Neural progenitor cell (in vitro differentiated cells): ENCODE measurements around the gene TRPC6. TPM values are rescaled to one million over a fixed set of nuclear protein-coding genes. Genes with fewer than 3 reads are reported as not detected.

Experiments used
- DNase-seq: peaks from one replicate; pipeline ENCODE4 v3.0.0-alpha.2; 2016; ENCODE audit warnings: low spot score
- H2AFZ ChIP-seq: fragments of 200-600 bp; sonication (generic); replicated peaks from 2 replicates; pipeline ENCODE4 v1.6.1; 2016; ENCODE audit warnings: antibody characterized with exemption
- H3F3A ChIP-seq: fragments of 200-600 bp; sonication (generic); 2 replicates; pipeline ENCODE4 v1.6.1; 2016; ENCODE audit warnings: antibody characterized with exemption, low read depth
- H3K27ac ChIP-seq: fragments of 200-600 bp; sonication (generic); 2 replicates; pipeline ENCODE4 v1.5.1; 2016; ENCODE audit warnings: mild to moderate bottlenecking
- H3K27me3 ChIP-seq: fragments of 200-600 bp; sonication (generic); 2 replicates; pipeline ENCODE4 v1.6.1; 2016; ENCODE audit warnings: mild to moderate bottlenecking, moderate library complexity
- H3K36me3 ChIP-seq: fragments of 200-600 bp; sonication (generic); 2 replicates; pipeline ENCODE4 v1.5.1; 2016
- H3K4me1 ChIP-seq: fragments of 200-600 bp; sonication (generic); 2 replicates; pipeline ENCODE4 v1.6.1; 2016; ENCODE audit warnings: mixed run types
- H3K4me2 ChIP-seq: fragments of 200-600 bp; sonication (generic); 2 replicates; pipeline ENCODE4 v1.6.1; 2016
- H3K4me3 ChIP-seq: fragments of 200-600 bp; sonication (generic); 2 replicates; pipeline ENCODE4 v1.5.1; 2016
- H3K79me2 ChIP-seq: fragments of 200-600 bp; sonication (generic); 2 replicates; pipeline ENCODE4 v1.6.1; 2016; ENCODE audit warnings: low read depth
- H3K9ac ChIP-seq: fragments of 200-600 bp; sonication (generic); 2 replicates; pipeline ENCODE4 v1.6.1; 2016
- H3K9me3 ChIP-seq: fragments of 200-600 bp; sonication (generic); 2 replicates; pipeline ENCODE4 v1.5.1; 2016; ENCODE audit warnings: low read depth
- H4K20me1 ChIP-seq: fragments of 200-600 bp; sonication (generic); 2 replicates; pipeline ENCODE4 v1.6.1; 2016; ENCODE audit warnings: low read depth
- H3K27ac Mint-ChIP-seq: 3 replicates; pipeline ENCODE4 v1.8.0; 2021; ENCODE audit warnings: mixed read lengths
- H3K27me3 Mint-ChIP-seq: 2 replicates; pipeline ENCODE4 v1.8.0; 2022; ENCODE audit warnings: low read depth, mild to moderate bottlenecking, inconsistent platforms, moderate library complexity, mixed read lengths; ENCODE audit not compliant: insufficient read depth
- H3K36me3 Mint-ChIP-seq: 3 replicates; pipeline ENCODE4 v1.8.0; 2021; ENCODE audit warnings: mixed read lengths
- H3K4me1 Mint-ChIP-seq: 3 replicates; pipeline ENCODE4 v1.8.0; 2021; ENCODE audit warnings: mixed read lengths
- H3K4me3 Mint-ChIP-seq: 3 replicates; pipeline ENCODE4 v1.8.0; 2021; ENCODE audit warnings: mild to moderate bottlenecking, moderate library complexity, mixed read lengths
- H3K9me3 Mint-ChIP-seq: 3 replicates; pipeline ENCODE4 v1.8.0; 2020; ENCODE audit warnings: mixed read lengths
- CTCF ChIP-seq: fragments of 200-600 bp; sonication (generic); IDR thresholded peaks from 2 replicates; pipeline ENCODE4 v1.5.1; 2017; ENCODE audit warnings: antibody characterized with exemption, mild to moderate bottlenecking
- EZH2 ChIP-seq: fragments of 200-600 bp; sonication (generic); IDR thresholded peaks from 2 replicates; pipeline ENCODE4 v1.6.1; 2017; ENCODE audit warnings: antibody characterized with exemption, mild to moderate bottlenecking, moderate library complexity
- EZH2phosphoT487 ChIP-seq: fragments of 200-600 bp; sonication (generic); IDR thresholded peaks from 2 replicates; pipeline ENCODE4 v1.6.1; 2017; ENCODE audit warnings: antibody characterized with exemption
- total RNA-seq: library from RNA; depleted of rRNA; stranded (reverse); fragments of >200 nt; gene quantifications from 2 replicates; pipeline ENCODE4 v1.2.3, GENCODE V29; 2015; ENCODE audit warnings: low replicate concordance

Gene TRPC6
- 0.09 and 0.17 TPM in 2 replicates for total RNA-seq

- peaks cover 53% of the 10 kb centered on the region for H3K27me3 ChIP-seq
- H3K36me3 ChIP-seq: no peaks in the 10 kb centered on the region
- peaks cover 10% of the 10 kb centered on the region for H3K4me1 ChIP-seq
- TF ChIP-seq CTCF (no peak), EZH2phosphoT487 (no peak), EZH2 (no peak)
- H3K4me3 Mint-ChIP-seq: peak within 1 kb of the TSS; percentile 87
- H3K36me3 Mint-ChIP-seq: peaks cover 2% of the 10 kb centered on the region
- peak within 1 kb of the TSS; percentile 67 for H3K4me3 ChIP-seq
- peaks cover 14% of the 10 kb centered on the region for H3F3A ChIP-seq
- no peaks in the 10 kb centered on the region for H3K9me3 ChIP-seq
- H4K20me1 ChIP-seq: no peaks in the 10 kb centered on the region
- peaks cover 9% of the 10 kb centered on the region for H3K9me3 Mint-ChIP-seq
- H3K27ac Mint-ChIP-seq: no peak within 1 kb of the TSS
- peak; percentile 73 for DNase-seq
- H3K79me2 ChIP-seq: no peaks in the 10 kb centered on the region
- no peak within 1 kb of the TSS for H3K27ac ChIP-seq
- no peak within 1 kb of the TSS for H3K9ac ChIP-seq
- H3K4me2 ChIP-seq: peak within 1 kb of the TSS; percentile 94
- peaks cover 13% of the 10 kb centered on the region for H3K4me1 Mint-ChIP-seq
- H2AFZ ChIP-seq: peak within 1 kb of the TSS; percentile 96
- peaks cover 30% of the 10 kb centered on the region for H3K27me3 Mint-ChIP-seq
Observed at GRCh38 chr11:101583251-101584128, at the start of gene TRPC6. TRPC6 (minus strand) TSS chr11:101584007; CDS start chr11:101583503, 504 bp downstream.

GRCh38 chr11:101620026-101620425 lies 36.2 kb upstream of the TRPC6 start:
- Mint-ChIP-seq H3K36me3 (no peaks in the 10 kb centered on the region), H3K4me3 (no peak overlapping the region), H3K4me1 (no peaks in the 10 kb centered on the region)

GRCh38 chr11:101618709-101619108 lies 34.9 kb upstream of the TRPC6 start:
- Mint-ChIP-seq H3K4me3 (no peak overlapping the region), H3K27me3 (peaks cover 2% of the 10 kb centered on the region), H3K36me3 (no peaks in the 10 kb centered on the region), H3K27ac (no peak overlapping the region), H3K9me3 (no peaks in the 10 kb centered on the region), H3K4me1 (no peaks in the 10 kb centered on the region)
- Histone ChIP-seq H3K4me3 (no peak overlapping the region), H4K20me1 (no peaks in the 10 kb centered on the region), H3F3A (no peaks in the 10 kb centered on the region), H2AFZ (no peak overlapping the region), H3K4me1 (no peaks in the 10 kb centered on the region), H3K9ac (no peak overlapping the region), H3K27ac (no peak overlapping the region), H3K9me3 (no peaks in the 10 kb centered on the region), H3K36me3 (no peaks in the 10 kb centered on the region), H3K4me2 (no peak overlapping the region), H3K27me3 (no peaks in the 10 kb centered on the region), H3K79me2 (no peaks in the 10 kb centered on the region)
- DNase-seq: no peak
- TF ChIP-seq EZH2 (no peak), EZH2phosphoT487 (no peak)

More at GRCh38 chr11:101620026-101620425, 36.2 kb upstream of the TRPC6 start:
- no peaks in the 10 kb centered on the region for H4K20me1 ChIP-seq
- Mint-ChIP-seq H3K27me3 (peaks cover 2% of the 10 kb centered on the region), H3K9me3 (no peaks in the 10 kb centered on the region), H3K27ac (no peak overlapping the region)
- no peak overlapping the region for H3K4me2 ChIP-seq
- H3F3A ChIP-seq: no peaks in the 10 kb centered on the region
- H3K9ac ChIP-seq: no peak overlapping the region
- TF ChIP-seq EZH2: no peak
- TF ChIP-seq CTCF: no peak
- no peak for TF ChIP-seq EZH2phosphoT487
- no peak overlapping the region for H3K27ac ChIP-seq
- no peaks in the 10 kb centered on the region for H3K36me3 ChIP-seq
- no peak overlapping the region for H2AFZ ChIP-seq
- no peaks in the 10 kb centered on the region for H3K4me1 ChIP-seq
- no peaks in the 10 kb centered on the region for H3K79me2 ChIP-seq
- no peaks in the 10 kb centered on the region for H3K9me3 ChIP-seq
- H3K27me3 ChIP-seq: no peaks in the 10 kb centered on the region
- H3K4me3 ChIP-seq: no peak overlapping the region
- DNase-seq: no peak
